Left colon (tissue), 2 donors: Measurements from ENCODE around the gene ZNF695. TPM values are rescaled to one million over a fixed set of nuclear protein-coding genes. Genes with fewer than 3 reads are reported as not detected.
"Not testable (repeated sequence)": the region's sequence is repeated elsewhere in the genome, so short reads cannot be mapped to it uniquely, and the experiment has no call there.

Source experiments
- ATAC-seq: fragments of 200-7000 bp; cut with Tn5 transposase; one replicate; pipeline ENCODE4 v1.9.1; 2020; ENCODE audit warnings: mild to moderate bottlenecking, moderate library complexity
- DNase-seq, 2 donors: peaks; one replicate each; pipeline ENCODE4 v3.0.0-alpha.2; 2020
- intact Hi-C, 2 donors: fragments of 100-400 bp; cut with DNase I in 1 of 2; cut with micrococcal nuclease in 1 of 2; formaldehyde crosslinking; loops; one replicate each; pipeline versions ENCODE4 v1.11.2 to v1.14.0; 2022; cut with DNase I, micrococcal nuclease
- long read RNA-seq: library from polyadenylated mRNA; unstranded; transcript quantifications from one replicate; pipeline ENCODE4 v2.0.0, GENCODE V29; 2021
- total RNA-seq, 2 donors: library from RNA; stranded (reverse); fragmentation: NEBNext Ultra II Directional; extraction: Animal tissue kit (Norgen Biotek cat#: 25700); gene quantifications; one replicate each; pipeline ENCODE4 v1.2.1, GENCODE V29; 2021
- donor health status: DM: no; HTN: no; CAD: no.
- donor health status: DM: yes; HTN: yes; CAD: no.

ZNF695 gene
- 1 to 10 TPM; 1.1 to 1.7 TPM for total RNA-seq
- long read RNA-seq = 0 reads

GRCh38 chr1:247007511-247008405, at the start of gene ZNF695:
ZNF695 (minus strand) TSS chr1:247008057; CDS start chr1:247007908, 149 bp downstream.
- intact Hi-C loops = no loop called here
- DNase-seq (peak; percentile 91), ATAC-seq (peak; percentile 100)

GRCh38 chr1:247056071-247056470, 48.2 kb upstream of the ZNF695 start:
- DNase-seq = no peak
- no peak for ATAC-seq
- intact Hi-C loops = no loop called here

- DNase-seq (peak in 1 of 2 donors; percentile 9), ATAC-seq (peak; percentile 56)
- intact Hi-C loops = no loop called here
These were observed 47.1 kb upstream of the ZNF695 start for GRCh38 chr1:247054992-247055415.

- DNase-seq (no peak), ATAC-seq (no peak)
- intact Hi-C loops = no loop called here
These were observed 39.8 kb upstream of the ZNF695 start for GRCh38 chr1:247047702-247048101.

GRCh38 chr1:247047260-247047659, 39.4 kb upstream of the ZNF695 start:
- ATAC-seq (no peak), DNase-seq (no peak)
- intact Hi-C loops = no loop called here

GRCh38 chr1:247043406-247043805, 35.5 kb upstream of the ZNF695 start:
- intact Hi-C loops = no loop called here
- no peak for ATAC-seq
- no peak for DNase-seq

GRCh38 chr1:247037511-247038320, 29.9 kb upstream of the ZNF695 start:
- no peak for DNase-seq
- no peak for ATAC-seq
- intact Hi-C loops = no loop called here

GRCh38 chr1:247032306-247032705, 24.4 kb upstream of the ZNF695 start:
- intact Hi-C loops, DNase-seq: not testable (repeated sequence)

GRCh38 chr1:247024658-247025057, 16.8 kb upstream of the ZNF695 start:
- ATAC-seq, intact Hi-C loops, DNase-seq: not testable (repeated sequence)

More at GRCh38 chr1:247032306-247032705, 24.4 kb upstream of the ZNF695 start:
- not testable (repeated sequence) for ATAC-seq

GRCh38 chr1:247013391-247013790, 5.5 kb upstream of the ZNF695 start:
- DNase-seq (no peak), ATAC-seq (no peak)
- intact Hi-C loops = no loop called here

- no peak for ATAC-seq
- no peak for DNase-seq
These were observed 546 bp upstream of the ZNF695 start for GRCh38 chr1:247008406-247008799.

GRCh38 chr1:247004081-247004480, 3.8 kb downstream of the ZNF695 start:
- DNase-seq, intact Hi-C loops, ATAC-seq: not testable (repeated sequence)

More at GRCh38 chr1:247008406-247008799, 546 bp upstream of the ZNF695 start:
- intact Hi-C loops = no loop called here

- ATAC-seq = no peak
- no peak for DNase-seq
- intact Hi-C loops = no loop called here
These were observed 18.0 kb downstream of the ZNF695 start for GRCh38 chr1:246989901-246990300.

GRCh38 chr1:246988316-246988715, 19.5 kb downstream of the ZNF695 start:
- no peak for ATAC-seq
- intact Hi-C loops = no loop called here
- DNase-seq = no peak

GRCh38 chr1:246987083-246987690, 20.7 kb downstream of the ZNF695 start:
- no peak for ATAC-seq
- intact Hi-C loops = no loop called here
- no peak for DNase-seq

GRCh38 chr1:246978785-246979184, 29.1 kb downstream of the ZNF695 start:
- ATAC-seq (no peak), DNase-seq (no peak)
- intact Hi-C loops = no loop called here

GRCh38 chr1:246978281-246978680, 29.6 kb downstream of the ZNF695 start:
- DNase-seq (no peak), ATAC-seq (no peak)
- intact Hi-C loops = no loop called here

- intact Hi-C loops = no loop called here
- no peak for DNase-seq
- no peak for ATAC-seq
These were observed 35.9 kb downstream of the ZNF695 start for GRCh38 chr1:246971969-246972368.

GRCh38 chr1:246971090-246971721, 36.7 kb downstream of the ZNF695 start:
- DNase-seq = peak in 1 of 2 donors; percentile 31
- ATAC-seq = no peak
- intact Hi-C loops = no loop called here
